Skeletal muscle tissue (tissue), 4 donors: ENCODE results near the gene HNRNPUL1. TPM values are rescaled to one million over a fixed set of nuclear protein-coding genes. Genes with fewer than 3 reads are reported as not detected.

Experiments
- H3K27ac ChIP-seq: one replicate; pipeline ENCODE4 v1.7.0; 2013; ENCODE audit warnings: mild to moderate bottlenecking, low read depth, low read length, inconsistent platforms
- H3K27me3 ChIP-seq, 3 donors: one replicate each; pipeline ENCODE4 v1.7.0; 2013; ENCODE audit warnings: low read length in 3 of 3; ENCODE audit not compliant: control insufficient read depth in 3 of 3, insufficient read depth in 3 of 3
- H3K36me3 ChIP-seq, 3 donors: one replicate each; pipeline ENCODE4 v1.7.0; 2013; ENCODE audit warnings: low read length in 3 of 3; ENCODE audit not compliant: control insufficient read depth in 3 of 3, insufficient read depth in 3 of 3
- H3K4me1 ChIP-seq, 3 donors: one replicate each; pipeline ENCODE4 v1.7.0; 2013; ENCODE audit warnings: low read length in 3 of 3, mild to moderate bottlenecking in 3 of 3; ENCODE audit not compliant: control insufficient read depth in 3 of 3, insufficient read depth in 3 of 3
- H3K4me3 ChIP-seq, 3 donors: one replicate each; pipeline ENCODE4 v1.7.0; 2013; ENCODE audit warnings: low read length in 3 of 3
- H3K9ac ChIP-seq, 3 donors: one replicate each; pipeline ENCODE4 v1.7.0; 2013; ENCODE audit warnings: low read length in 3 of 3, mild to moderate bottlenecking in 3 of 3, moderate library complexity in 2 of 3, low read depth in 1 of 3
- H3K9me3 ChIP-seq, 3 donors: one replicate each; pipeline ENCODE4 v1.7.0; 2013; ENCODE audit warnings: low read length in 3 of 3; ENCODE audit not compliant: control insufficient read depth in 3 of 3
- total RNA-seq: library from RNA; depleted of rRNA; stranded (reverse); fragments of >200 nt; gene quantifications from one replicate; pipeline ENCODE4 v1.2.3, GENCODE V29; 2014
- donor health status: Osteomylitis.

HNRNPUL1 gene
- total RNA-seq, 1 donor from 2014 or later, result 68.4 TPM

DNA sequence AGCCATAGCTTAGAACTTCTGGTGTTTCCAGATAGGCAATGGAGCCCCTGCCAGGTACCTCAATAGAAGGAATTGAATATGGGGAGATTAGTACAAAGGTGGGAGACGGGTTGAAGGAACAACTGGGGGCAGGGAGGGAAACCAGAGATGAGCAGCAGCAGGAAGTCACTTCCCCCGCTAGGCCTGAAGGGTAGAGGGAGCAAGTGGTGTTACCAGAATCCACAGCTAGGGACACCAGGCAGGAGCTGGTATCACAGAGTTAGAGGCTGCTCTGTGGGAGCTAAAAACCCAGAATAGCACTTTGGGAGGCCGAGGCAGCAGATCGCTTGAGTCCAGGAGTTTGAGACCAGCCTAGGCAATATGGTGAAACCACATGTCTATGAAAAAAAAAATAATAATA, 15.3 kb upstream of the HNRNPUL1 start:
- H3K36me3 ChIP-seq, result peaks cover 0 to 28% (median 8%) of the 10 kb centered on the region in 3 donors
- no peaks in the 10 kb centered on the region for H3K9me3 ChIP-seq
- no peak overlapping the region for H3K4me3 ChIP-seq
- no peak overlapping the region for H3K9ac ChIP-seq
- H3K27me3 ChIP-seq, result peaks cover 0 to 5% (median 3%) of the 10 kb centered on the region in 3 donors
- no peak overlapping the region for H3K27ac ChIP-seq
- H3K4me1 ChIP-seq, result no peaks in the 10 kb centered on the region

DNA sequence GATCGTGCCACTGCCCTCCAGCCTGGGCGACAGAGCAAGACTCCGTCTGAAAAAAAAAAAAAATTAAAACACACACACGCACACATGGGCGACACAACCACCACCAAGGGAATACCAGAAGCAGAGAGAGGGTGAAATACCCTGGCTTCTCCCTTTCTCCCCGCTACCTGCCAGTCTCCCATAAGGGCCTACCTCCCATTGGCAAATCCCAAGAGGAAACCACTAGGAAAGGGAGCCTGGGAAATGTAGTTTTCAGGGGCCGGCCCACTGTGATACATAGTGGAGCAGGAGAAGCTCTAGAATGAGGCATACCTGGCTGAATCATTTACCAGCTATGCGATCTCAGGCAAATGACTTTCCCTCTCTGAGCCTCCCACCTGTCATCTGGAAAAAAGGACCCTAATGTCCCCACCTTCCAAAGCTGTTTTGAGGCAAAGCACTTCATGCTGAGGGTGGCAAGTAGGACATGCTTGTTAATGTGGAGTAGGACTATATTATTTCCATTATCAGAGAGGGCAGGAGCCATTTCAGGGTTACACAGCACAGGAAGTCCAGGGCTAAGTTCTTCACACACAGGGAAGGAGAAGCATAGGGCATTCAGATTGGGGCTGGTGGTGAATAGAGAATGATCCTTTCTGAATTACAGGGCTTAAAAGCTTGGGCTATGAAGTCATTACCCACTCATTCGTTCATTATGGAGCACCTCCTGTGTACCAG, 14.3 kb upstream of the HNRNPUL1 start:
- H3K9me3 ChIP-seq, result no peaks in the 10 kb centered on the region
- H3K27ac ChIP-seq, result no peak overlapping the region
- no peak overlapping the region for H3K4me3 ChIP-seq
- no peak overlapping the region for H3K9ac ChIP-seq
- H3K27me3 ChIP-seq, result peaks cover 0 to 5% (median 3%) of the 10 kb centered on the region in 3 donors
- no peaks in the 10 kb centered on the region for H3K4me1 ChIP-seq
- peaks cover 0 to 29% (median 8%) of the 10 kb centered on the region in 3 donors for H3K36me3 ChIP-seq

DNA sequence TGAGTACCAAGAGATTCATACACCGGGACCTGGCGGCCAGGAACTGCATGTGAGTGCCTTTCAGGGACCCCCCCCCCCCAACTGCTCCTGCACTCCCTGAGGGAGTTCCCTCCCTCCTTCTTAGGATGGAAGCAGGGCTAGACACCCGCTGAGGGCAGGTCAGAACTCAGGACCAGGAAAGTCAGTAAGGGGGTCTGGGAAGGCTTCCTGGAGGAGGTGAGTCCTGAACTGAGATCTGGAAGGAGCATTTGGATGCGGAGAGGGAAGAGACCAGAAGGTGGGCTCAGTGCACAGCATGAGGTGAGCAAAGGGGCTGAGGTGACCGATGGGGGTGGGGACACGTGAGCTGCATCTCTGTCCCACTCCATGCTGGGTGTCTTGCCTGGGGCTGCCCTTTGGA, 10.5 kb upstream of the HNRNPUL1 start:
- peaks cover 0 to 1% (median 0%) of the 10 kb centered on the region in 3 donors for H3K9me3 ChIP-seq
- peaks cover 0 to 5% (median 3%) of the 10 kb centered on the region in 3 donors for H3K27me3 ChIP-seq
- H3K4me3 ChIP-seq, result no peak overlapping the region
- H3K4me1 ChIP-seq, result no peaks in the 10 kb centered on the region
- H3K27ac ChIP-seq, result no peak overlapping the region
- peaks cover 9 to 37% (median 17%) of the 10 kb centered on the region in 3 donors for H3K36me3 ChIP-seq
- no peak overlapping the region for H3K9ac ChIP-seq

DNA sequence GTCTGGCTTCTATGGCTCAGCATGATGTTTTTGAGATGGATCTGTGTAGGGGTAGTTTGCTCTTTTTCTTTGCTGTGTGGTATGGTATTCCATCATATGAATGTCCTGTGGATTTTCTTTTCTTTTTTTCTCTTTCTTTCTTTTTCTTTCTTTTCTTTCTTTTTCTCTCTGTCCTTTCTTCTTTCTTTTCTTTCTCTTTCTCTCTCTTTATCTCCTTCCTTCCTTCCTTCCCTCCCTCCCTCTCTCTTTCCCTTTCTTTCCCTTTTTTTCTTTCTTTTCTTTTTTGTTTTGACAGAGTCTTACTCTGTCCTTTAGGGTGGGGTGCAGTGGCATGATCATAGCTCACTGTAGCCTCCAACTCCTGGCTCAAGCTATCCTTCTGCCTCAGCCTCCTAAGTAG, 9.0 kb upstream of the HNRNPUL1 start:
- H3K9me3 ChIP-seq, result peaks cover 0 to 4% (median 0%) of the 10 kb centered on the region in 3 donors
- no peak overlapping the region for H3K27ac ChIP-seq
- peaks cover 0 to 5% (median 3%) of the 10 kb centered on the region in 3 donors for H3K27me3 ChIP-seq
- H3K4me3 ChIP-seq, result no peak overlapping the region
- no peak overlapping the region for H3K9ac ChIP-seq
- no peaks in the 10 kb centered on the region for H3K4me1 ChIP-seq
- H3K36me3 ChIP-seq, result peaks cover 14 to 38% (median 17%) of the 10 kb centered on the region in 3 donors

DNA sequence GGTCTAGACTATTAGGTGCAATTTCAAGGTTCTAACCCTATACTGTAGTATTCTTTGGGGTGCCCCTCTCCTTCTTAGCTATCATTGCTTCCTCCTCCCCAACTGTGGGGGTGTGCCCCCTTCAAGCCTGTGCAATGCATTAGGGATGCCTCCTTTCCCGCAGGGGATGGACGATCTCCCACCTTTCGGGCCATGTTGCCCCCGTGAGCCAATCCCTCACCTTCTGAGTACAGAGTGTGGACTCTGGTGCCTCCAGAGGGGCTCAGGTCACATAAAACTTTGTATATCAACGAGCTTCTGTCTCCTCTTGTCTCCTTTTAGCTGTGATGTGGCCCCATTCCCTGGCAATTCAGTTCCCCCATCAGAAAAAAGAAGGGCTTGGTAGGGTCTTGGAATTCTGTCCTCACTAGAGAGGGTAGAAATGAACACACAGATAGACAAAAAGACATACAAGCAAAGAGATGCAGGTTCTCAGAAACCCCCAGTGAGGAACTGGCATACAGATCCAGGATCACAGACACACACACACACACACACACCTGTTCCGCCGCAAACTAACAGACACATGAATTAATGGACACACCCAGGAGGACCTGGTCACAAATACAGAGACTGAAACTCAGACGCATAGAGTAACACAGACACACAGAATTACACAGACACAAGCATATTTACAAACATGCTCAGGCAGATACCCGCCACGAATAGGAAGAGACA, 2.5 kb upstream of the HNRNPUL1 start:
- H3K27me3 ChIP-seq, result no peaks in the 10 kb centered on the region
- peak overlapping the region; percentile 37 to 99 (median 73) for H3K9ac ChIP-seq
- H3K4me1 ChIP-seq, result peaks cover 17 to 25% (median 21%) of the 10 kb centered on the region in 3 donors

DNA sequence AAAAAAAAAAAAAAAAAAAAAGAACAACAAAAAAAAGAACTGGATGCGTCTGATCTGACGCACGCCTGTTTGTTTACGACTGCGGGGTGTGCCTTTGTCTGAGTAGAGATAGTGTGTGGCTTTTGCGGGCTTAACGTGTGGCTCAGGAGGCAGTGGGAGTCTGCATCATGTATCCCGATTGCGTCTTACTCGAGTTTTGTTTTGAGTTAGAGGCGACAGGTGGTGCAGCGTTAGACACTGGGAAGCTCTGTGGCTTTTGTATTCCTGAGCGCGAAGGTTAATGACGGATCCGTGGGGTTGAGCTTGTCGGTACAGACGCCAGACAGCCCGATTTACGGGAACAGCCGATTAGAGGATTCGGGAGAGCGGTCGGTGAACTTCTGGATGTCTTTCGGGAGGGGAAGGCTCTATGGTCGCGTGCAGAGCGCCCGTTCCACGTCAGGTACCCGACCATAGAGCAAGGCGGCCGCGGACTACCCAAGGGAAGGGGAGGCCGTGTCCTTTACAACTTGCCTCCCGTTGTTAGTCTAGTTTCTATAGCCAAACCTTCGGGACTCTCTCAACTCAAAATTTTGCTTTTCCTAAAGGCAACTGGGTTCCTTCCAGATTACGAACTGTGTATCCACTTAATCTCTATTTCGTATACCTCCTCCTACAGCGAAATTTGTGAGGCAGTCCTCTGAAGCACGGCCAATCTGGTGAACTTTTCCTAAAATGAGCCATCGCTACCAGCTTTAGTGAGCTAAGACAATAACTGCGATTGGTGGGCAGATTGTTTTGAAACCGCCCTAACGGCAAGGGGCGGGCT, 926 bp upstream of the HNRNPUL1 start:
- H3K4me1 ChIP-seq, result peaks cover 27 to 37% (median 29%) of the 10 kb centered on the region in 3 donors
- peaks cover 0 to 4% (median 0%) of the 10 kb centered on the region in 3 donors for H3K9me3 ChIP-seq
- no peaks in the 10 kb centered on the region for H3K27me3 ChIP-seq
- peak overlapping the region; percentile 86 to 98 (median 96) for H3K4me3 ChIP-seq
- H3K36me3 ChIP-seq, result peaks cover 7 to 16% (median 9%) of the 10 kb centered on the region in 3 donors
- H3K9ac ChIP-seq, result peak overlapping the region; percentile 94 to 99 (median 95)
- peak overlapping the region; percentile 97 for H3K27ac ChIP-seq

More for the DNA sequence above, 2.5 kb upstream of the HNRNPUL1 start:
- H3K4me3 ChIP-seq, result peak overlapping the region; percentile 79 to 98 (median 86)
- H3K27ac ChIP-seq, result peak overlapping the region; percentile 97
- peaks cover 0 to 4% (median 0%) of the 10 kb centered on the region in 3 donors for H3K9me3 ChIP-seq
- H3K36me3 ChIP-seq, result peaks cover 7 to 20% (median 10%) of the 10 kb centered on the region in 3 donors

DNA sequence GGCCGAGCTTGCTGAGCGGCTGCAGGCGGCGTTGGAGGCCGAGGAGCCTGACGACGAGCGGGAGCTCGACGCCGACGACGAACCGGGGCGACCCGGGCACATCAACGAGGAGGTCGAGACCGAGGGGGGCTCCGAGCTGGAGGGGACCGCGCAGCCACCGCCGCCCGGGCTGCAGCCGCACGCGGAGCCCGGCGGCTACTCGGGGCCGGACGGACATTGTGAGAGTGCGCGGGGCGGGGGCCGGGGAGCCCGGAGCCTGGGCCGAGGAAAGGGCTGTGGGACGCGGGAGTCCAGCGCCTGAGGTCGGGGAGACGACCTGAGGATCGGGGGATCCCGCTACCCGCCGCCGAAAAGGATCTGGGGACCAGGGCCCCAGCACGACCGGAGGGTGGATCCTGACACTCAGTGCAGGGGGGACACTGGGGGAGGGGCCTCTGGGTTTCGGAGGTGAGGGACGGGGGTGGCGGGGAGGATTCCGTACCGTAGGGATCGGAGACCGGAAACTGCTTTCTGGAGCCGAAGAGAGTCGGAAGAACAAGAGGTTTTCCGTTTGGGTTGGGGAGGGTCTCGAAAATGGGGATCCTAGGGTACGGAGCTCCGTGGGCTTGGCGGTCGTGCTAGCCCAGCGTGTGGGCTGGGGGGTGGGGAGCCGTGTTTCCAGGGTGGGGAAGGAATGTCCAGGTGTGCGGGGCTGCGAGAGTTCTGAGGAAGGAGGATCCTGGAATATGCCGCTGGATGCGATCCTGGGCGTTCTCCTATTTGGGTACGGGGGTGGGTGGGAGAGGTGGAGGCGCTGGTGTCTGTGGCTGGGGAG, 616 bp downstream of the HNRNPUL1 start:
- peak overlapping the region; percentile 85 to 89 (median 88) for H3K4me3 ChIP-seq
- no peaks in the 10 kb centered on the region for H3K9me3 ChIP-seq
- H3K27me3 ChIP-seq, result no peaks in the 10 kb centered on the region
- peaks cover 27 to 37% (median 29%) of the 10 kb centered on the region in 3 donors for H3K4me1 ChIP-seq
- peaks cover 16 to 22% (median 18%) of the 10 kb centered on the region in 3 donors for H3K36me3 ChIP-seq
- H3K27ac ChIP-seq, result peak overlapping the region; percentile 97
- peak overlapping the region; percentile 93 to 99 (median 94) for H3K9ac ChIP-seq

DNA sequence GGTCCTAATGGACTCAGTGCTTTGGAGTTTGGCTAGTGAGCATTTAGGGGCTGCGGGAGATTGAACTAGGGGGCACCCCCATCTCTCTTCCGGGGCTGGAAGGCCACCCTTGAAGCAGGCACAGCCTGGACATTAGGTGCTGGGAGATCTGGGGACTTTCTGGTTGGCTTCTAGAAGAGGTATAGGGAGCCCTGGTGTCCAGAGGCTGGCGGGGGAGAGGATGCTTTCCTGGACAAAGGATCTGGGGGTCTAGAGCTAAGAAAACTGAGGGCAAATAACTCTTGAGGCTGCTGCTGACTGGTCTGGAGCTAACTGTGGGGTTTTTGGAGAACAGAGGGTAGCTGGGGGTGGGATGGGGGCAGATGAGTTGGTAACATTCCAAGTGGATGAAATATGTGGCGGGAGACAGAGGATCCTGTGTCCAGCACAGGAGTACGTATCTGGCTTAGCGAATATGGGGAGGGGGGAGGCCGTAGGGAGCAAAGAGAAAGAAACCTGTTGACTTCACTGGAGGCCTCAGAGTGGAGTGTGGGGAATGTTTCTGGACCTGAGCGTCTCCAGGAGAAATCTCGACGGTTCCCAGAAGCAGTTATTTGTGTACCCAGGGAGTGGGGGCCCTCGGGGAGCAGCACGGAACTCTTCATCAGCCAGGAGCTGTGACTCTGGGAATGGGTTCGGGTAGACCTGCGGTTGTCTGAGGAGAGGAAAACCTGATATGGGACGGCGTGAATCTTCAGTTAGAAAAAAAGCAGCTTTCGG, 1.4 kb downstream of the HNRNPUL1 start:
- Histone ChIP-seq H3K27me3 (no peaks in the 10 kb centered on the region), H3K27ac (peak overlapping the region; percentile 97), H3K9ac (peak overlapping the region; percentile 93 to 99 (median 94)), H3K4me1 (peaks cover 27 to 37% (median 29%) of the 10 kb centered on the region in 3 donors), H3K36me3 (peaks cover 20 to 25% (median 20%) of the 10 kb centered on the region in 3 donors), H3K9me3 (no peaks in the 10 kb centered on the region), H3K4me3 (peak overlapping the region; percentile 85 to 89 (median 88))
